Right ventricle myocardium superior (tissue), 1 donor: ENCODE measurements around the gene NCOA7. TPM values are rescaled to one million over a fixed set of nuclear protein-coding genes. Genes with fewer than 3 reads are reported as not detected.
A peak's percentile ranks its signal among the peaks of the same experiment; 100 is the strongest.
"Not testable (repeated sequence)": the region's sequence is repeated elsewhere in the genome, so short reads cannot be mapped to it uniquely, and the experiment has no call there.

Source experiments
- ATAC-seq: fragments of 200-7000 bp; cut with Tn5 transposase; one replicate; pipeline ENCODE4 v1.9.1; 2020; ENCODE audit warnings: mild to moderate bottlenecking; ENCODE audit not compliant: poor library complexity
- DNase-seq: peaks from one replicate; pipeline ENCODE4 v3.0.0-alpha.2; 2020
- intact Hi-C: fragments of 100-400 bp; cut with DNase I; formaldehyde crosslinking; loops from one replicate; pipeline ENCODE4 v1.11.2; 2022
- total RNA-seq: library from RNA; stranded (reverse); fragmentation: NEBNext Ultra II Directional; extraction: Animal tissue kit (Norgen Biotek cat#: 25700); gene quantifications from one replicate; pipeline ENCODE4 v1.2.1, GENCODE V29; 2021
- donor health status: DM: no; HTN: yes; CAD: no; lungs with severe emphysema.

The NCOA7 gene
- total RNA-seq, 1 donor from 2014 or later = 12.7 TPM

DNA sequence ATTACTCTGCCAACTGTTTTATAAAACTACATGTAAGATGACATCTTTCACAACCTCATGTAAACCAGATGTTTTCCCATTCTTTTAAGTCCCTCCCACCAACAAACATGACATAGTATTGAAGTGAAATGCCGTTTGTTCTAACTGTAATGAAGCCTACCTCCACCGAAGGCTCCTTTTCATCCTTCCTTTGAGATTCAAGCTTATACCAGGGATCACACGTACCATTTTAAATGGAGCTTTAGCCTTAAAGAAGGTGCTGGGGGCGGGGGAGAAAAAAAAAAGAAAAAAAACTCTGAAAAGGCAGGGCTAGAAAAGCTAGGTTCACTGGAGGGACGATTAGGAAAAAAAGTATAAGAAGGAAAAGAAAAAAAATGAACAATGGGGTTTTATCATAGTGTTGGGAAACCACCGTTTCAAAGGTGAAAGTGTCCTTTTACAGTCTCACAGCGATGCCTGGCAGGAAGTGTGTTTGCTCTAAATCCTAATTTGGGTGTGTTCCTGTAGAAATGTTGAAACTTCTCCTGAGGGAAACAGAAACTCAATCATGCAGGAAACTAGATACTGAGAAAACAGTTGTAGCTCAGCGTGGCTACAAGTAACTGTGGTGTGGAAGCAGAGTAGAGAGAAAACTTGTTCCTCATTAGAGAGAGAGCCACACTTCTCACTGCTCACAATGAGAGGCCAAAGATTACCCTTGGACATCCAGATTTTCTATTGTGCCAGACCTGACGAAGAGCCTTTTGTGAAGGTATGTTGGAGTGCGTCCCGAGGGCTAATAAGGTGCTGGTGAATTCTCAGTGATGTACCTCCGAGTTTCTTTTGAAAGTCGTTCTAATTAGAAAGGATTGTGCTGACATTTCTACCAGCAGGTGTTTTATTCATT is 128.2 kb downstream of the NCOA7 start:
- no peak for DNase-seq
- peak; percentile 91 for ATAC-seq
- intact Hi-C loops = no loop called here

- intact Hi-C loops = no loop called here
- DNase-seq = no peak
- no peak for ATAC-seq
Observed at GRCh38 chr6:125919618-125920017, 128.9 kb downstream of the NCOA7 start.

GRCh38 chr6:125922322-125922860 is 131.6 kb downstream of the NCOA7 start:
- intact Hi-C loops = no loop called here
- DNase-seq = no peak
- no peak for ATAC-seq

DNA sequence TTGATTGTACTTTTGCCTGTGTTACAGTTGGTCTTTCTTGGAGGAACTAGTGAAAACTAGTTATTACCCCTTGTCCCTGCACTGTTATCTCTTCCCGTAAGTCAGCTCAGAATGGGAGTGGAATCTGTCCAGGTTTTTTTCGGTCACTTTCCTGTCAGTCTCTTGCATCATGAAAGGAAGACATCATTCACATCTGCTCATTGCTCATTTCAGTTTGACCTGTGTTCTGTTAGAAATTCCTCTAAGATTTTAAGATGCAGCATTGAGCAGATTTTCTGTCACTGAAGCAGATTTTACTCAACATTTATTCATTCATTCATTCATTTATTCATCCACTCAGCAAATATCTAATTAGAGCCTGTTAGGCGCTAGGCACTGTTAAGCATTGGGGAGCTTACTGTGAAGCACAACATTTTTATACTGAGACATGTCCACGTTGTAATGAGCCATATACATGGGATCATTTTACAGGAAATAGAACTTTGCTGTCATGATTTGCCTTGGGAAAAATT is 132.7 kb downstream of the NCOA7 start:
- intact Hi-C loops = no loop called here
- ATAC-seq = no peak
- no peak for DNase-seq

DNA sequence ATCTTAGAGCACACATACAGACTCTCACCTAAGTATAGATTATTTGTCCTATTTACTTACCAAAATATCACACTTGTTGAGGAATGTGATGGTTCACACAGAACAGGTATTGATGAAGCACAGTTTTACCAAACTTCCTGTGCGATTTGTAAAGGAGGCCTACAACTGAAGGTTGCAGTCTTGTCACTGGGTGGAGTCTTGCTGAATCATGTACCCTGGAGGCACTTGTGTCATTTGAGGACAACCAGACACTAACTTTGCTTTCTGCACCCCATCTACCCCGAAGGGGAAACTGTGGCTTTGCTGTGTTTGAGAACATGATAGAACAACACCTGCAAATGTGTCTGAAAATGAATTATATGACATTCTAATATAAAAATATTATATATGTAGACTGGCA is 133.4 kb downstream of the NCOA7 start:
- ATAC-seq (peak; percentile 51), DNase-seq (no peak)
- intact Hi-C loops = no loop called here

DNA sequence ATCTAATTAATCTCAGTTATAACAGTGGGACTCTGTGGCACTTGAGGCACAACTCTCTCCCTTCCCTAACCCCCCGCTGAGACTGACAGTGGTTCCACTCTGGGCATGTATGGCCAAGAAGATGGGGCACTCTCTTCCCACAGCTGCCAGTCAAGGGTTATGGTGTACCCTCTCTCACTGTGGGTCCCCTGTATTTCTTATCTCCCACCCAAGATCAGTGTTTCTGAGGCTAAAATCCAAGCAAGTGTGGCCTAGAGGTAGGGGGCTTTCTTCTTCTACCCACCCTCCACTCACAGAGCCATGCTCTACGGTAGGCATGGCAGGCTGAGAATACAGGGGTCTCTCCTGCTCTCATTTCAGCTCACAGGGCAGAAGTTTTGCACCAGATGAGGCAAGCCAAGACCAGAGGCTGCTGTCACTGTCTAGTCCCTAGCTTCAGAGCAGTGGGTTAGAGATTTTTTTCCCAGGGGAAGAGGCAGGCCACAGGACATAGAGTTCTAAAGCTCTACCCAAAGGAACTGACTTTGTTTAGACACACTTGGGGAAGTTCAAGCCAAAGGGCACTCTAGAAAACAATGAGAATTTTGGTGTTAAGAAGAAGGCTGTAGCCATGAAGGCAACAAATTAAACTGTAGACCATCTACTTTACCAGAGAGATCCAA is 134.1 kb downstream of the NCOA7 start:
- DNase-seq = no peak
- peak; percentile 45 for ATAC-seq
- intact Hi-C loops = no loop called here

DNA sequence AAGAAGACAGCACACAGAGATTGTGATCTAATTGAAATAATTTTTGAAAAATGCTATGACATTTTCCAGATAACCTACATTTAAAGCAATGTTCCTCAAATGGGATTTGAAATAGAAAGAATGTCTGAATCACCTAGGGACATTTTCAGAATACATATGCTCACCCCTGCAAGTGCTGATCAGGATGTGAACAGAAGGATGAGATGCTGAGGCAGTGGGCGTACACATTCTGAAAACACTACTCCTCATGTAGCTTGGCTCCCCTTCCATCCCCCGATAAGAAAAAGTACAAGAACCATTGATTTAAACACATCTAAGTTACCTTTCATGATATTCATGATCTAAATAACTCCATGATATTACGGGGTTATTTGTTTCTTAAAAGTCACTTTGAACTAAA is 136.0 kb downstream of the NCOA7 start:
- DNase-seq (no peak), ATAC-seq (no peak)
- intact Hi-C loops = no loop called here

- ATAC-seq = no peak
- DNase-seq = no peak
- intact Hi-C loops = no loop called here
Observed at GRCh38 chr6:125927761-125928160, 137.0 kb downstream of the NCOA7 start.

DNA sequence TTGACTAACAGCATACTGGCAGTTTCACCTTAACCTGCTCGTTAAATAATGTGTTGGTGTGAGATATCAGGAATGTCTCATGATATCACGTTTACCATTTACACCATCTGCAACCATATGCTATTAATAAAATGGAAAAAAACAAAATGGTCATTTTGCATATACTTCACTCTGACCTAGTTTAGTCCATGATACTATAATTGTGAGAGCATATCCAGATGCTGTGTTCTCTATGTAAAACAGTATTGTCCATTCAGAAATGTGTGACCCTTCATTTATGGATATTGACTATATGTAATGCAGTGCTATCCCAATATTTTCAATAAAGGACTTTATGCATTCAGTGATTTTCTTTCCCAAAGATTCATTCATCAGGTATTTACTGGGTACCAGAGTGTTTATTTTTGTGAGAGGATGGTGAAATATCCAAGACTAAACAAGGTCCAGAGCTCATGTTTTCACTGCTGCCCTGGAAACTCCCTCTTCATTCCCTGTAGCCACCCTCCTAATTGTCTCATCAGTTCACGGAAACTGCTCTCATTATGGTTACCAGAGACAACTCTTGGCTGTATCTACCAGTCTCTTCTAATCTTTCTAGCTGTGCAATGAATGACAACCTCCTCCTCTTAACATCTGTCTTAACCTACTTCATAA is 140.1 kb downstream of the NCOA7 start:
- no peak for DNase-seq
- intact Hi-C loops = no loop called here
- no peak for ATAC-seq

DNA sequence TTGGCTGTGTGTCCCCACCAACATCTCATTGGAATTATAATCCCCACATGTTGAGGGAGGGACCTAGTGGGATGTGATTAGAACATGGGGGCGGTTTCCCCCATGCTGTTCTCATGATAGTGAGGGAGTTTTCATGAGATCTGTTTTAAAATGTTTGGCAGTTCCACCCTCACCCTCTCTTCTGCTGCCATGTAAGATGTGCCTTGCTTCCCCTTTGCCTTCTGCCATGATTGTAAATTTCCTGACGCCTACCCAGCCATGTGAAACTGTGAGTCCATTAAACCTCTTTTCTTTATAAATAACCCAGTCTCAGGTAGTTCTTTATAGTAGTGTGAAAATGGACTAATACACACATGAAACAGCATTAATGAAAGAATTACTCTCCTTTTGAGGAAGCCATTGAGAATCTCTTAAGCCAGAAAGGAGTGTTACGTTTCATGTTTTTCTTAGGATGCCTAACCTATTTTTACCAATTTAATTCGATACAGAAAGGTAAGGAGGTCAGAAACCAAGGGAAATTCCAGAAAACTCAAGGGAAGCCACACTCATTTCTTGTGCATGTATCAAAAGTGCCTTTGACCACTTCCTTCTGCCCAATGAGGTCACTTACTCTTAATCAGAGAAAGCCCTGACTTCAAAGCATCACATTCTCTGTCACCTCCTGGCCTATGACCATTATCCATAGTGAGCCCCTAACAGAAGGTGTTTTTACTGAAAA is 141.1 kb downstream of the NCOA7 start:
- ATAC-seq (no peak), DNase-seq (no peak)
- intact Hi-C loops = no loop called here

- intact Hi-C loops = no loop called here
- DNase-seq = no peak
- ATAC-seq = no peak
Observed at GRCh38 chr6:125932451-125932795, 141.7 kb downstream of the NCOA7 start.

- ATAC-seq, intact Hi-C loops, DNase-seq: not testable (repeated sequence)
Observed at GRCh38 chr6:125935520-125935919, 144.8 kb downstream of the NCOA7 start.

GRCh38 chr6:125939026-125939425 is 148.3 kb downstream of the NCOA7 start:
- ATAC-seq (no peak), DNase-seq (no peak)
- intact Hi-C loops = no loop called here

- intact Hi-C loops = no loop called here
- DNase-seq = no peak
- ATAC-seq = no peak
Observed at GRCh38 chr6:125939791-125940190, 149.0 kb downstream of the NCOA7 start.

- no peak for DNase-seq
- intact Hi-C loops = no loop called here
- no peak for ATAC-seq
Observed at GRCh38 chr6:125940247-125941041, 149.7 kb downstream of the NCOA7 start.

- no peak for ATAC-seq
- intact Hi-C loops = no loop called here
- DNase-seq = no peak
Observed at GRCh38 chr6:125942672-125943527, 152.1 kb downstream of the NCOA7 start.
